Subcutaneous adipose tissue (tissue), 4 donors: ENCODE measurements around the gene C1orf159. TPM values are rescaled to one million over a fixed set of nuclear protein-coding genes. Genes with fewer than 3 reads are reported as not detected.

Source experiments
- CTCF ChIP-seq: fragments of 450-650 bp; IDR thresholded peaks from one replicate; pipeline ENCODE4 v1.5.1; 2016; ENCODE audit warnings: low read depth, mild to moderate bottlenecking, control low read depth, antibody characterized with exemption, moderate library complexity
- total RNA-seq, 4 donors: library from RNA; depleted of rRNA; stranded (reverse); fragments of >200 nt; gene quantifications; one replicate each; pipeline ENCODE4 v1.1.0, GENCODE V29; 2016

C1orf159 gene
- total RNA-seq, 4 donors from 2014 or later, result 3.7 to 14.7 (median 7.2) TPM

- TF ChIP-seq CTCF, result no peak
These were observed 29.7 kb downstream of the C1orf159 start for GRCh38 chr1:1085911-1086841.

GRCh38 chr1:1085171-1085841 lies 30.6 kb downstream of the C1orf159 start:
- no peak for TF ChIP-seq CTCF

DNA sequence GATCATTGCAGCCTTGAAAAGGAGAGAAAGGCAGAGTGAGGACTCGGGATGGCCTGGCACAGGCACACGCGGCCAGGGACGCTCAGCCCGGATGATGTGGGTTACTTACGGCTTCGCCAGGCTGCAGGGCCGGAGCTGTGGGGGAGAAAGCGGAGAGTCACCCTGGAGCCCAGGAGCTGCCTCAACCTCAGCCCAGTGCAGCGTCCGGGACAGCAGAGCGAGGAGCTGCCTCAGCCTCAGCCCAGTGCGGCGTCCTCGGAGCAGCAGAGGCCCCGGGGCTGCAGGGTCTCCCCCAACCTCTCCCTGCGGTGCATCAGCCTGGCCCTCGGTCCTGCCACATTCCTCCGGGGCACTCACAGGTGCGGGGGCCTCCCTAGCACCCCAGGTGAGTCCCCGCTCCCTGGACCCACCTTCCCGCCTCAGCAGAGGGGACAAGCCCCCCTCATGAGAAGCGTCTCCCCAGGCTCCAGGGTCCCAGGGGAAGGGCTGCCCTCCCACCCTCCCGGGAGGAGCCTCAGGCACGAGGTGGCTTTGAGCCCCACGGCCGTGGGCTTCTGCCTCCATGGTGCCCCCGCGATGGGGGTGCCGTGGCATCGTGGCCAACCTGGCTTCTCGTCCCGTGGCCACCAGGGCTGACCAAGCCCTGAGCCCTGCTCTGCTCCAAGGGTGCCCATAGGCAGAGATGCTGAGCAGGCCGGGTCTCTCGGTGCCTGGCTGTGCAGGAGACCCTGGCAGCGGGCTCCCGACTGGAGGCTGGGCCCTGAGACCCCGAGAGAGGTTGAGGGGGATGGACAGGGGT lies 31.3 kb downstream of the C1orf159 start:
- no peak for TF ChIP-seq CTCF

- TF ChIP-seq CTCF, result no peak
These were observed 32.2 kb downstream of the C1orf159 start for GRCh38 chr1:1083416-1084371.

- TF ChIP-seq CTCF, result no peak
These were observed 33.0 kb downstream of the C1orf159 start for GRCh38 chr1:1082776-1083415.

- TF ChIP-seq CTCF, result no peak
These were observed 33.6 kb downstream of the C1orf159 start for GRCh38 chr1:1082239-1082775.
